Measurements from ENCODE around the gene SURF1.
"Not testable (repeated sequence)": the region's sequence is repeated elsewhere in the genome, so short reads cannot be mapped to it uniquely, and the experiment has no call there.

Gene SURF1

GRCh38 chr9:133393399-133393798 is 37.1 kb upstream of the SURF1 start:
- TF ChIP-seq, protein P1, sequence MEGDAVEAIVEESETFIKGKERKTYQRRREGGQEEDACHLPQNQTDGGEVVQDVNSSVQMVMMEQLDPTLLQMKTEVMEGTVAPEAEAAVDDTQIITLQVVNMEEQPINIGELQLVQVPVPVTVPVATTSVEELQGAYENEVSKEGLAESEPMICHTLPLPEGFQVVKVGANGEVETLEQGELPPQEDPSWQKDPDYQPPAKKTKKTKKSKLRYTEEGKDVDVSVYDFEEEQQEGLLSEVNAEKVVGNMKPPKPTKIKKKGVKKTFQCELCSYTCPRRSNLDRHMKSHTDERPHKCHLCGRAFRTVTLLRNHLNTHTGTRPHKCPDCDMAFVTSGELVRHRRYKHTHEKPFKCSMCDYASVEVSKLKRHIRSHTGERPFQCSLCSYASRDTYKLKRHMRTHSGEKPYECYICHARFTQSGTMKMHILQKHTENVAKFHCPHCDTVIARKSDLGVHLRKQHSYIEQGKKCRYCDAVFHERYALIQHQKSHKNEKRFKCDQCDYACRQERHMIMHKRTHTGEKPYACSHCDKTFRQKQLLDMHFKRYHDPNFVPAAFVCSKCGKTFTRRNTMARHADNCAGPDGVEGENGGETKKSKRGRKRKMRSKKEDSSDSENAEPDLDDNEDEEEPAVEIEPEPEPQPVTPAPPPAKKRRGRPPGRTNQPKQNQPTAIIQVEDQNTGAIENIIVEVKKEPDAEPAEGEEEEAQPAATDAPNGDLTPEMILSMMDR (IDR thresholded peaks at IDR 0.05; ENCODE audit: insufficient read depth, low read length, poor library complexity, severe bottlenecking) = no peak
- Histone ChIP-seq H3K4me3 (replicated peaks; ENCODE audit: low read depth, low read length) (no peak overlapping the region), H3K27me3 (replicated peaks; ENCODE audit: control insufficient read depth, insufficient read depth, low read length) (no peaks in the 10 kb centered on the region), H3K36me3 (ENCODE audit: control insufficient read depth, insufficient read depth, low read length) (no peaks in the 10 kb centered on the region)
- DNase-seq (ENCODE audit: extremely low read depth, insufficient read length) = no peak

DNA sequence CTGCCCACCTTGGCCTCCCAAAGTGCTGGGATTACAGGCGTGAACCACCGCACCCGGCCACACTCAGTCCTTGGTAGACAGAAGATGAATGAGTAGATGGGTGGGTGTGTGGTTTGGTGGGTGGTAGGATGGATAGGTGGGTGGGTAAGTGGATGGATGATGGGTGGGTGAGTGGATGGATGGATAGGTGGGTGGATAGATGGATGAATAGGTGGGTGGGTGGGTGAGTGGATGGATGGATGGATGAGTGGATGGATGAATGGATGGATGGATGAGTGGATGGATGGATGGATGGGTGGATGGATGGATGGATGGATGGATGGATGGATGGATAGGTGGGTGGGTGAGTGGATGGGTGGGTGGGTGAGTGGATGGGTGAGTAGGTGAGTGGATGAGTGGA is 36.0 kb upstream of the SURF1 start:
- H3K27me3 ChIP-seq (replicated peaks; ENCODE audit: control insufficient read depth, insufficient read depth, low read length); H3K4me3 ChIP-seq (replicated peaks; ENCODE audit: low read depth, low read length); H3K36me3 ChIP-seq (ENCODE audit: control insufficient read depth, insufficient read depth, low read length); DNase-seq (ENCODE audit: extremely low read depth, insufficient read length): not testable (repeated sequence)

- not testable (repeated sequence) for H3K27me3 ChIP-seq (replicated peaks; ENCODE audit: control insufficient read depth, insufficient read depth, low read length); H3K4me3 ChIP-seq (replicated peaks; ENCODE audit: low read depth, low read length); DNase-seq (ENCODE audit: extremely low read depth, insufficient read length); H3K36me3 ChIP-seq (ENCODE audit: control insufficient read depth, insufficient read depth, low read length)
These were observed 35.2 kb upstream of the SURF1 start for GRCh38 chr9:133391449-133391848.

GRCh38 chr9:133390713-133391112 is 34.4 kb upstream of the SURF1 start:
- TF ChIP-seq, protein P1 (IDR thresholded peaks at IDR 0.05; ENCODE audit: insufficient read depth, low read length, poor library complexity, severe bottlenecking) = no peak
- no peaks in the 10 kb centered on the region for H3K36me3 ChIP-seq (ENCODE audit: control insufficient read depth, insufficient read depth, low read length)
- no peaks in the 10 kb centered on the region for H3K27me3 ChIP-seq (replicated peaks; ENCODE audit: control insufficient read depth, insufficient read depth, low read length)
- H3K4me3 ChIP-seq (replicated peaks; ENCODE audit: low read depth, low read length) = no peak overlapping the region
- no peak for DNase-seq (ENCODE audit: extremely low read depth, insufficient read length)

GRCh38 chr9:133389562-133389961 is 33.3 kb upstream of the SURF1 start:
- DNase-seq (ENCODE audit: extremely low read depth, insufficient read length) = no peak

DNA sequence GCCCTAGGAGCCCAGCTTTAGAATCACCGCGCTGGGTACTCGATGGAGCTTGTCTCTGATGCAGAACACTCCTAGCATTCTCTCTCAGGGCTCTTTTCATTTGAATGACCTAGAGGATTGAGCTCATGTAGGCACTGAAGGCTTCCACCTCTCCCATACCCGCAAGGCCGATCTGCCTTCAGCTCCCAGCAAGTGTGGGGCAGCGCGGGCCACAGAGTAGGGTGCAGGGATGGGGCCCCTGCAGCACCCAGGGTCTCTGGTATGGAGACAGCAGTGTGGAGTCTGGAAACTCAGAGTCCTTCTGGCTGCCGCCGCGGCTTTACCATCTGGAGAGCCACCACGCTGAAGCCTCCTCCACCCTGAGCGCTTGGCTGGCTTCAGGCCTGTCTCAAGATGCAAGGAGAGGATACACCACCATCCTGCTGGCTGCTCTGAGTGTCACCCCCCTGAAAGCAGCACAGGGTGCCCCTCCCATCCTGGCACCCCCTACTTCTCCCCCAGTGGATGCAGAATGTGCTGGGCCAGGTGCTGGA is 32.8 kb upstream of the SURF1 start:
- Histone ChIP-seq H3K4me3 (replicated peaks; ENCODE audit: low read depth, low read length) (no peak overlapping the region), H3K27me3 (replicated peaks; ENCODE audit: control insufficient read depth, insufficient read depth, low read length) (no peaks in the 10 kb centered on the region; the same call in 1 of the 2 replicates), H3K36me3 (ENCODE audit: control insufficient read depth, insufficient read depth, low read length) (no peaks in the 10 kb centered on the region)
- DNase-seq (ENCODE audit: extremely low read depth, insufficient read length) = no peak
- TF ChIP-seq, protein P1 (IDR thresholded peaks at IDR 0.05; ENCODE audit: insufficient read depth, low read length, poor library complexity, severe bottlenecking) = no peak

More at GRCh38 chr9:133389562-133389961, 33.3 kb upstream of the SURF1 start:
- H3K4me3 ChIP-seq (replicated peaks; ENCODE audit: low read depth, low read length) = no peak overlapping the region
- no peaks in the 10 kb centered on the region for H3K36me3 ChIP-seq (ENCODE audit: control insufficient read depth, insufficient read depth, low read length)
- TF ChIP-seq, protein P1 (IDR thresholded peaks at IDR 0.05; ENCODE audit: insufficient read depth, low read length, poor library complexity, severe bottlenecking) = no peak
- no peaks in the 10 kb centered on the region; the same call in 1 of the 2 replicates for H3K27me3 ChIP-seq (replicated peaks; ENCODE audit: control insufficient read depth, insufficient read depth, low read length)

DNA sequence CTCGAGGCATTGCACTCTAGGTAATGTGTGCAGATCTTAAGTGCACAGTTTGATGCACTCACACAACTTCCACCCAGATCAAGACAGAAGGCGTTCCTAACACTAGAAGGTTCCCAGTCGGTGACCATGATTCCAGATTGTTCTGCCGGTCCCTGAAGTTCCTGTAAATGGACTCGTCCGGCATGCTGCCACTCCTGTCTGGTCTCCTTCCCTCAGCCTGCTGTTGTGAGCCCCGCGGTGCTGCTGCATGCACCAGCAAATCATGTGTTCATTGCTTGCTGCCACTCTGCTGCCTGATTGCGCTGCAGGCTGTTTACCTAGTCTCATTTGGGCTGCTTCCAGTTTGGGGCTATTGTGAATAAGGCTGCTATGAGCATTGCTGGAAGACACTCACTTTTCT is 31.4 kb upstream of the SURF1 start:
- Histone ChIP-seq H3K27me3 (replicated peaks; ENCODE audit: control insufficient read depth, insufficient read depth, low read length) (no peaks in the 10 kb centered on the region; the same call in 1 of the 2 replicates), H3K4me3 (replicated peaks; ENCODE audit: low read depth, low read length) (no peak overlapping the region), H3K36me3 (ENCODE audit: control insufficient read depth, insufficient read depth, low read length) (no peaks in the 10 kb centered on the region)
- TF ChIP-seq, protein P1 (IDR thresholded peaks at IDR 0.05; ENCODE audit: insufficient read depth, low read length, poor library complexity, severe bottlenecking) = no peak
- DNase-seq (ENCODE audit: extremely low read depth, insufficient read length) = no peak

Data from GM06990 (cell line).